C4-2B (cell line): ENCODE measurements around the gene AMMECR1L.

Experiments
- ZFX ChIP-seq: fragments of 450-650 bp; IDR thresholded peaks from 2 replicates; pipeline ENCODE4 v1.6.1; 2017
- TF ChIP-seq, protein P1 (sequence below): fragments of 450-650 bp; conservative IDR thresholded peaks from 2 replicates; pipeline ENCODE4 v1.5.1; 2017; ENCODE audit warnings: mild to moderate bottlenecking

DNA sequence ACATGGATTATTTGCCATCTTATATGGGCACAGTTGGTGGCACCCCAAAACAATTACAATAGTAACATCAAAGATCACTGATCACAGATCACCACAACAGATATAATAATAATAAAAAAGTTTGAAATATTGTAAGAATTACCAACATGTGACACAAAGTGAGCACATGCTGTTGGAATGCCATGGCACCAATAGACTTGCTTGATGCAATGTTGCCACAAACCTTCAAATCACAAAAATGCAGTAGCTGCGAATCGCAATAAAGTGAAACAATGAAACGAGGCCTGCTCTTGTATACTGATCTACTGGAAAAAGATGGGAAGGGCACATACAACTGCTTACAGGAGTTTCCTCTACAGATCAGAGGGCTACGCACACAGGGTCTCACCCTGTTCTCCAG is 32.2 kb upstream of the AMMECR1L start:
- TF ChIP-seq, protein P1, sequence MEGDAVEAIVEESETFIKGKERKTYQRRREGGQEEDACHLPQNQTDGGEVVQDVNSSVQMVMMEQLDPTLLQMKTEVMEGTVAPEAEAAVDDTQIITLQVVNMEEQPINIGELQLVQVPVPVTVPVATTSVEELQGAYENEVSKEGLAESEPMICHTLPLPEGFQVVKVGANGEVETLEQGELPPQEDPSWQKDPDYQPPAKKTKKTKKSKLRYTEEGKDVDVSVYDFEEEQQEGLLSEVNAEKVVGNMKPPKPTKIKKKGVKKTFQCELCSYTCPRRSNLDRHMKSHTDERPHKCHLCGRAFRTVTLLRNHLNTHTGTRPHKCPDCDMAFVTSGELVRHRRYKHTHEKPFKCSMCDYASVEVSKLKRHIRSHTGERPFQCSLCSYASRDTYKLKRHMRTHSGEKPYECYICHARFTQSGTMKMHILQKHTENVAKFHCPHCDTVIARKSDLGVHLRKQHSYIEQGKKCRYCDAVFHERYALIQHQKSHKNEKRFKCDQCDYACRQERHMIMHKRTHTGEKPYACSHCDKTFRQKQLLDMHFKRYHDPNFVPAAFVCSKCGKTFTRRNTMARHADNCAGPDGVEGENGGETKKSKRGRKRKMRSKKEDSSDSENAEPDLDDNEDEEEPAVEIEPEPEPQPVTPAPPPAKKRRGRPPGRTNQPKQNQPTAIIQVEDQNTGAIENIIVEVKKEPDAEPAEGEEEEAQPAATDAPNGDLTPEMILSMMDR, result no peak
- TF ChIP-seq ZFX, result no peak
